ENCODE measurements around the gene HGS. TPM values are rescaled to one million over a fixed set of nuclear protein-coding genes. Genes with fewer than 3 reads are reported as not detected.

Gene HGS
- total and polyA plus RNA-seq, 2 of the 13 experiments (the other 11 are each of a cell fraction or from before 2014, with no cell fraction given) = 73.3 to 78.1 TPM

GRCh38 chr17:81694810-81695209 lies 11.0 kb downstream of the HGS start:
- no peak overlapping the region for H3K4me2 ChIP-seq (ENCODE audit: low read depth, low read length)
- no peak for ATAC-seq
- H3K79me2 ChIP-seq (ENCODE audit: insufficient read depth, low read length) = peaks cover 8% of the 10 kb centered on the region
- no peaks in the 10 kb centered on the region for H3K4me1 ChIP-seq (ENCODE audit: insufficient read depth, low read length)
- H3K9ac ChIP-seq (ENCODE audit: insufficient read depth, low read depth, low read length) = no peak overlapping the region
- H2AFZ ChIP-seq (ENCODE audit: low read length) = no peak overlapping the region
- TF ChIP-seq RBFOX2 (IDR thresholded peaks at IDR 0.05; ENCODE audit: low read depth, low read length) = peak; percentile 30; the same call in 1 of the 2 replicates
- TF ChIP-seq SP1 (IDR thresholded peaks at IDR 0.05) = no peak
- no peak for TF ChIP-seq SP1 (CRISPR knock-in tag; IDR thresholded peaks at IDR 0.05)
- TF ChIP-seq ZNF20 (CRISPR knock-in tag; IDR thresholded peaks at IDR 0.05) = no peak
- WGBS (ENCODE audit: low lambda C conversion rate) = 97% methylated on average over 14 of the region's 19 CpGs
- in situ Hi-C loops (cut with HindIII; ENCODE audit: extremely low pct_ligation_motif_present, low pct_unique_long_range_greater_than_20kb) (no loop called here), intact Hi-C loops (cut with micrococcal nuclease; ENCODE audit: unreplicated experiment) (no loop called here)
- FAIRE-seq = no peak
- ChIA-PET POLR2A (interaction anchor here (2.1 kb wide), 1 partner anchor 8 kb away, joined by 5 read pairs; the partner anchor contains the start of gene MRPL12), CTCF (ENCODE audit: low intra/inter-chr PET ratio, low total read pairs) (no interaction called here)
- no peak overlapping the region for H3K4me3 ChIP-seq (replicated peaks in 1 of 3; ENCODE audit: insufficient read depth in 1 of 3, low read depth in 2 of 3, low read length in 3 of 3)
- BruUV-seq (replicated peaks) = no TSS peak
- no peaks in the 10 kb centered on the region; a peak in 1 of 5 replicates for H3K27me3 ChIP-seq (ENCODE audit: control insufficient read depth in 1 of 2, insufficient read depth in 2 of 2, low read length in 2 of 2)
- no peak overlapping the region for H3K27ac ChIP-seq (ENCODE audit: extremely low read length, insufficient read depth, low read length)
- no peaks in the 10 kb centered on the region; the same call in 1 of the 2 replicates for H4K20me1 ChIP-seq (ENCODE audit: insufficient read depth, low read length)
- H3K36me3 ChIP-seq (replicated peaks in 1 of 2; ENCODE audit: control insufficient read depth in 1 of 2, insufficient read depth in 2 of 2, low read length in 2 of 2) = peaks cover 62 to 82% of the 10 kb centered on the region in 2 experiments
- H3K9me3 ChIP-seq (ENCODE audit: low read length) = no peaks in the 10 kb centered on the region
- DNase-seq (ENCODE audit: low spot score) = no peak

GRCh38 chr17:81695211-81695610 lies 11.4 kb downstream of the HGS start:
- H3K79me2 ChIP-seq (ENCODE audit: insufficient read depth, low read length) = peaks cover 8% of the 10 kb centered on the region
- H3K27ac ChIP-seq (ENCODE audit: extremely low read length, insufficient read depth, low read length) = no peak overlapping the region
- ChIA-PET CTCF (ENCODE audit: low intra/inter-chr PET ratio, low total read pairs) (no interaction called here), POLR2A (interaction anchor here (1.3 to 2.1 kb wide), 2 partner anchors 11 to 18 kb away, joined by 5 to 16 read pairs; partner anchors contain the start of genes ARL16 and HGS)
- no peaks in the 10 kb centered on the region; a peak in 1 of 5 replicates for H3K27me3 ChIP-seq (ENCODE audit: control insufficient read depth in 1 of 2, insufficient read depth in 2 of 2, low read length in 2 of 2)
- DNase-seq (ENCODE audit: low spot score) = no peak
- no peak for FAIRE-seq
- no TSS peak for BruUV-seq (replicated peaks)
- no peak overlapping the region for H2AFZ ChIP-seq (ENCODE audit: low read length)
- H3K4me1 ChIP-seq (ENCODE audit: insufficient read depth, low read length) = no peaks in the 10 kb centered on the region
- 81% methylated on average over 3 of the region's 6 CpGs for WGBS (ENCODE audit: low lambda C conversion rate)
- ATAC-seq = no peak; the same call in 1 of the 3 replicates
- no peaks in the 10 kb centered on the region; the same call in 1 of the 2 replicates for H4K20me1 ChIP-seq (ENCODE audit: insufficient read depth, low read length)
- H3K4me3 ChIP-seq (replicated peaks in 1 of 3; ENCODE audit: insufficient read depth in 1 of 3, low read depth in 2 of 3, low read length in 3 of 3) = no peak overlapping the region
- H3K4me2 ChIP-seq (ENCODE audit: low read depth, low read length) = no peak overlapping the region
- no peaks in the 10 kb centered on the region for H3K9me3 ChIP-seq (ENCODE audit: low read length)
- no peak overlapping the region for H3K9ac ChIP-seq (ENCODE audit: insufficient read depth, low read depth, low read length)
- H3K36me3 ChIP-seq (replicated peaks in 1 of 2; ENCODE audit: control insufficient read depth in 1 of 2, insufficient read depth in 2 of 2, low read length in 2 of 2) = peaks cover 57 to 78% of the 10 kb centered on the region in 2 experiments
- in situ Hi-C loops (cut with HindIII; ENCODE audit: extremely low pct_ligation_motif_present, low pct_unique_long_range_greater_than_20kb) (no loop called here), intact Hi-C loops (cut with micrococcal nuclease; ENCODE audit: unreplicated experiment) (no loop called here)
- no peak for TF ChIP-seq TARDBP (CRISPR knock-in tag; IDR thresholded peaks at IDR 0.05)
- no peak for TF ChIP-seq NPAS2 (CRISPR knock-in tag; IDR thresholded peaks at IDR 0.05; ENCODE audit: borderline replicate concordance)
- TF ChIP-seq ZNF256 (CRISPR knock-in tag; conservative IDR thresholded peaks at IDR 0.05) = no peak
- TF ChIP-seq REXO4 (CRISPR knock-in tag; IDR thresholded peaks at IDR 0.05; ENCODE audit: borderline replicate concordance) = no peak
- TF ChIP-seq ZUFSP (CRISPR knock-in tag; IDR thresholded peaks at IDR 0.05; ENCODE audit: borderline replicate concordance) = no peak
- TF ChIP-seq SMYD3 (CRISPR knock-in tag; IDR thresholded peaks at IDR 0.05) = no peak
- no peak for TF ChIP-seq FOSL1 (CRISPR knock-in tag; IDR thresholded peaks at IDR 0.05; ENCODE audit: borderline replicate concordance)
- no peak for TF ChIP-seq ZNF615 (CRISPR knock-in tag; IDR thresholded peaks at IDR 0.05; ENCODE audit: borderline replicate concordance)
- TF ChIP-seq SMAD1 (CRISPR knock-in tag; IDR thresholded peaks at IDR 0.05; ENCODE audit: borderline replicate concordance, low read depth) = no peak
- TF ChIP-seq ZNF468 (CRISPR knock-in tag; IDR thresholded peaks at IDR 0.05) = no peak
- TF ChIP-seq SPEN (CRISPR knock-in tag; IDR thresholded peaks at IDR 0.05; ENCODE audit: low read depth) = no peak
- no peak for TF ChIP-seq SKIL (CRISPR knock-in tag; IDR thresholded peaks at IDR 0.05; ENCODE audit: borderline replicate concordance)
